ENCODE data around the gene DENND1A.

The DENND1A gene

DNA sequence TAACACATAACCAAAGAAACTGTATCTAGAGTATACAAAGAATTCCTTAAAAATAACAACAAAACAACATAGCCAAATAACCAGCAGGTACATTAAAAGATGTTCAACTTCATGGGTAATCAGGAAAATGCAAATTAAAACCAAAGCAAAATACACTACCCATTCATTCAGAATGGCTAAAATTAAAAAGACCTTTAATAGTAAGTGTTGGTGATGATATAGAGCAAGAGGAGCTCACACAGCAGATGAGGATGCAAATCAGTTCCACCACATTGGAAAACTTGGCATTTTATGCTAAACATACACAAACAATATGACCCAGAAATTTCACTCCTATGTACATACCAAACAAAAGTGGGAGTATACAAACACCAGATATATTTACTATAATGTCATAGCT lies 97.8 kb downstream of the DENND1A start:
- no peaks in the 10 kb centered on the region for H3K36me3 ChIP-seq (ENCODE audit: control insufficient read depth, insufficient read depth, low read length)
- no peak overlapping the region for H3K4me3 ChIP-seq (ENCODE audit: low read depth, low read length)
- H2AFZ ChIP-seq: no peak overlapping the region
- H3K27ac ChIP-seq: no peak overlapping the region
- no peak overlapping the region for H3K4me2 ChIP-seq (ENCODE audit: low read length)
- H3K9me3 ChIP-seq (ENCODE audit: control insufficient read depth, low read length): no peaks in the 10 kb centered on the region
- H3K79me2 ChIP-seq: no peaks in the 10 kb centered on the region
- TF ChIP-seq, protein P1, sequence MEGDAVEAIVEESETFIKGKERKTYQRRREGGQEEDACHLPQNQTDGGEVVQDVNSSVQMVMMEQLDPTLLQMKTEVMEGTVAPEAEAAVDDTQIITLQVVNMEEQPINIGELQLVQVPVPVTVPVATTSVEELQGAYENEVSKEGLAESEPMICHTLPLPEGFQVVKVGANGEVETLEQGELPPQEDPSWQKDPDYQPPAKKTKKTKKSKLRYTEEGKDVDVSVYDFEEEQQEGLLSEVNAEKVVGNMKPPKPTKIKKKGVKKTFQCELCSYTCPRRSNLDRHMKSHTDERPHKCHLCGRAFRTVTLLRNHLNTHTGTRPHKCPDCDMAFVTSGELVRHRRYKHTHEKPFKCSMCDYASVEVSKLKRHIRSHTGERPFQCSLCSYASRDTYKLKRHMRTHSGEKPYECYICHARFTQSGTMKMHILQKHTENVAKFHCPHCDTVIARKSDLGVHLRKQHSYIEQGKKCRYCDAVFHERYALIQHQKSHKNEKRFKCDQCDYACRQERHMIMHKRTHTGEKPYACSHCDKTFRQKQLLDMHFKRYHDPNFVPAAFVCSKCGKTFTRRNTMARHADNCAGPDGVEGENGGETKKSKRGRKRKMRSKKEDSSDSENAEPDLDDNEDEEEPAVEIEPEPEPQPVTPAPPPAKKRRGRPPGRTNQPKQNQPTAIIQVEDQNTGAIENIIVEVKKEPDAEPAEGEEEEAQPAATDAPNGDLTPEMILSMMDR (IDR thresholded peaks at IDR 0.05): no peak
- H3K9ac ChIP-seq: no peak overlapping the region
- H3K27me3 ChIP-seq (ENCODE audit: control insufficient read depth, insufficient read depth, low read length): no peaks in the 10 kb centered on the region
- no peaks in the 10 kb centered on the region for H3K4me1 ChIP-seq

DNA sequence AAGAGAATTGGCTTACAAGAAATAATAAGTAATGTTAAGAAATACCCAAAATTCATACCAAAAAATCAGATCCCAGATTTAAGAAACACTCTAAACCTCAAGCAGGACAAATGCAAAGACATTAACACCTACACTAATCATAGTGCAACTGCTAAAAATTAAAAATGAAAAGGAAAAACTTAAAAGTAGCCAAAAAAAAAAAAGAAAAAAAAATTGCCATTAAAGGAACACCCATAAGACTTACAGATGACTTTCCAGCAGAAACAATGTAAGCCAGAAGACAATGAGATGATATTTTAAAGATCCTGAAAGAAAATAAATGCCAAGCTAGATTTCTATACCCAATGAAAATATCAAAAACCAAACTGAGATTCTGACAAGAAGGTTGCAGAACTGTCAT lies 101.5 kb downstream of the DENND1A start:
- no peaks in the 10 kb centered on the region for H3K36me3 ChIP-seq (ENCODE audit: control insufficient read depth, insufficient read depth, low read length)
- H3K79me2 ChIP-seq: peaks cover 2% of the 10 kb centered on the region
- no peak overlapping the region for H2AFZ ChIP-seq
- H3K27me3 ChIP-seq (ENCODE audit: control insufficient read depth, insufficient read depth, low read length): no peaks in the 10 kb centered on the region
- no peak overlapping the region for H3K27ac ChIP-seq
- H3K4me2 ChIP-seq (ENCODE audit: low read length): no peak overlapping the region
- H3K9ac ChIP-seq: no peak overlapping the region
- no peaks in the 10 kb centered on the region for H3K4me1 ChIP-seq
- H3K9me3 ChIP-seq (ENCODE audit: control insufficient read depth, low read length): no peaks in the 10 kb centered on the region
- TF ChIP-seq, protein P1 (IDR thresholded peaks at IDR 0.05): no peak
- no peak overlapping the region for H3K4me3 ChIP-seq (ENCODE audit: low read depth, low read length)

DNA sequence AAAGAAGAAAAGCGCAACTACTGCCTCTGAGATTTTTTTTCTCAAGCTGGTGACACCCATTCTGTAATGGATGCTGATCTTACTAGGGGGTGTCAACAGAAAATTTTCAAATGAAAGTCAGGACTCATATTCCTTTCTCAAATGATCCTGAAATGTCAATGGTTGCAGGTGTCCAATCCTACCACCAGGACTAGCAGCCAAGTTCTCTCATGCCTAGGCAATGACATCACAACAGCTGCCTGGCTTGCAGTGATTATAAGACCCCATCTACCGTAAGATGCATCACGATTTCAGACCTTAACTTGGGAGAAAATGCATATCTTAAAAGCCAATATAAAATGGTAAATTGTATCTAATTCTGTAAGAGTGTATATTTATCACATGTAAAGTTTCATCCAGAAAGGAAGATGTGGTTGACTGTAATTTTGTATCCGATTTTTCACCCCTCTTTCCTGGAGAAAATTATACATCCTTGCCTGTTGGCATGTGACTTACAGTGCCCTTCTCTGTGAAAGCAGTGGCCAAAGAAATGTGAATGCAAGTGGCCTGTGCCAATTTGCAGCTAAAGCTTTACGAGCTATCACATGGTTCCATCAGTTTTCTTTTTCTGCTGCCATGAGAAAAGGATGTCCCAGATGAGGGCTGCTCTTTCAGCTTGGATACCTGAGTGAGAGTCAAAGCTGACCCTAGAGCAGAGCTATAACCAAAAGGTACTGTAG lies 104.4 kb downstream of the DENND1A start:
- Histone ChIP-seq H3K9me3 (ENCODE audit: control insufficient read depth, low read length) (no peaks in the 10 kb centered on the region), H3K27ac (no peak overlapping the region), H3K36me3 (ENCODE audit: control insufficient read depth, insufficient read depth, low read length) (no peaks in the 10 kb centered on the region), H3K27me3 (ENCODE audit: control insufficient read depth, insufficient read depth, low read length) (no peaks in the 10 kb centered on the region), H3K4me3 (ENCODE audit: low read depth, low read length) (no peak overlapping the region), H3K4me2 (ENCODE audit: low read length) (no peak overlapping the region), H2AFZ (no peak overlapping the region), H3K4me1 (no peaks in the 10 kb centered on the region), H3K9ac (no peak overlapping the region), H3K79me2 (peaks cover 4% of the 10 kb centered on the region)
- TF ChIP-seq, protein P1 (IDR thresholded peaks at IDR 0.05): no peak

DNA sequence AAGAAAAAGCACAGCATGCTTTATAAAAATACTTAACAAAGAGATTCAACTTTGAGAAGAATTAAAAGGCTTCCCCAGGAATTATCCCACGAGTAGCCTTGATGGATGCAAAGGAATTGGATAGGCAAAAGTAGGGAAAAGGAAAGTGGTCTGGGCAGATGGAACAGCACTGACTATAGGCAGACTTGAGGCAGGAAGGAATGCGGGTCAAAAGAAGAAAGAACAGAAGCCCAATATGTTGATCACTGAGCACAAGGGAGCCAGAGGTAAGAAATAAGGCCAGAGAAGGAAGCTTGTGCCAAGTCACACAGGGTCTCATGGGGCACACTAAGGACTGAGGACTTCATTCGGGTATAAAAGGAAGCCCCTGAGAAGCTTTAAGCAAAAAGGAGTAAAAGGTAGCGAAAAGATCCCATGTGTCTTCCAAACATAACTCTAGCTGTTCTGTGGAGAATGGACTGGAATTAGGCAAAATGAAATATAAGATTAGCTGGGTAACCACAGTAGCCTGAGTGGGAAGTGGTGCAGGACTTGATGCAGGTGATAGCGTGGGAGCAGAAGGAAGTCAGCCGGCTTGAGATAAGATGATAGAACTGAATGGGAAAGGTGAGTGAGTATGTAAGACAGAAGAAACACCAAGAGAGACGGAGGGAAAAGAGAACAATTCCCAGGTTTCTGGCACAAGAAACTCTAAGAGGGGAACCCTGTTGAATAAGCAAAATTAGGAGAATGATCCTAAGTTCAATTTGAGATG lies 106.6 kb downstream of the DENND1A start:
- Histone ChIP-seq H3K36me3 (ENCODE audit: control insufficient read depth, insufficient read depth, low read length) (no peaks in the 10 kb centered on the region), H3K9me3 (ENCODE audit: control insufficient read depth, low read length) (no peaks in the 10 kb centered on the region), H3K9ac (no peak overlapping the region), H3K79me2 (peaks cover 4% of the 10 kb centered on the region), H3K4me3 (ENCODE audit: low read depth, low read length) (no peak overlapping the region), H3K27ac (no peak overlapping the region), H3K4me1 (no peaks in the 10 kb centered on the region), H3K4me2 (ENCODE audit: low read length) (no peak overlapping the region), H3K27me3 (ENCODE audit: control insufficient read depth, insufficient read depth, low read length) (no peaks in the 10 kb centered on the region), H2AFZ (no peak overlapping the region)
- TF ChIP-seq, protein P1 (IDR thresholded peaks at IDR 0.05): no peak
